ENCODE measurements around the gene MAP4.

DNA sequence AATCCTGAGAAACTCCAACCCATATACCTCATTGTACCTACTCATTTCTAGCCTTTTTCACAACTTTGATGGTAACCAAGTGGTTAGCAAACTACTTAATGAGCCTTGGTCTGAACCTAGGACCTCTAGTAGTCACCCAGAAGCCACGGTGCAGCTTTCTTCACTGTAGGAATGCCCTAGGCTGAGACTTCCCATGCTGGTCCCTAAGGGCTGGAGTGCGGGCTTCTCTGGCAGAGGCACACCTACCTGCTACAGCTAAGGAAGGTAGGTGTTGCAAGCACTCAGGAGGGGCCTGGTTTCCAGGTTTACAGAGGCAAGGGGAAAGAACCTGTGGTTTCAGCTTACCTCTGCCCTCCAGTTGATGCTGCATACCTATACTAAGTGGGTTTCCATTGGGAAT lies 147.9 kb downstream of the MAP4 start:
- no peak for TF ChIP-seq OSR1 (CRISPR knock-in tag; IDR thresholded peaks at IDR 0.05)
- no peak for TF ChIP-seq RARB (CRISPR knock-in tag; IDR thresholded peaks at IDR 0.05)
- TF ChIP-seq SNAI2 (CRISPR knock-in tag; IDR thresholded peaks at IDR 0.05) = no peak
- TF ChIP-seq PATZ1 (CRISPR knock-in tag; IDR thresholded peaks at IDR 0.05; ENCODE audit: borderline replicate concordance) = no peak
- no peak for TF ChIP-seq TOX (CRISPR knock-in tag; IDR thresholded peaks at IDR 0.05; ENCODE audit: borderline replicate concordance)
- TF ChIP-seq BACH2 (CRISPR knock-in tag; IDR thresholded peaks at IDR 0.05; ENCODE audit: borderline replicate concordance) = no peak
- TF ChIP-seq, protein P1, sequence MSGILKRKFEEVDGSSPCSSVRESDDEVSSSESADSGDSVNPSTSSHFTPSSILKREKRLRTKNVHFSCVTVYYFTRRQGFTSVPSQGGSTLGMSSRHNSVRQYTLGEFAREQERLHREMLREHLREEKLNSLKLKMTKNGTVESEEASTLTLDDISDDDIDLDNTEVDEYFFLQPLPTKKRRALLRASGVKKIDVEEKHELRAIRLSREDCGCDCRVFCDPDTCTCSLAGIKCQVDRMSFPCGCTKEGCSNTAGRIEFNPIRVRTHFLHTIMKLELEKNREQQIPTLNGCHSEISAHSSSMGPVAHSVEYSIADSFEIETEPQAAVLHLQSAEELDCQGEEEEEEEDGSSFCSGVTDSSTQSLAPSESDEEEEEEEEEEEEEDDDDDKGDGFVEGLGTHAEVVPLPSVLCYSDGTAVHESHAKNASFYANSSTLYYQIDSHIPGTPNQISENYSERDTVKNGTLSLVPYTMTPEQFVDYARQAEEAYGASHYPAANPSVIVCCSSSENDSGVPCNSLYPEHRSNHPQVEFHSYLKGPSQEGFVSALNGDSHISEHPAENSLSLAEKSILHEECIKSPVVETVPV (CRISPR knock-in tag; IDR thresholded peaks at IDR 0.05) = no peak
- TF ChIP-seq CREB5 (CRISPR knock-in tag; IDR thresholded peaks at IDR 0.05; ENCODE audit: low read depth) = no peak
- TF ChIP-seq CSDC2 (CRISPR knock-in tag; IDR thresholded peaks at IDR 0.05) = no peak
